Measurements from ENCODE around the gene ADCY1. TPM values are rescaled to one million over a fixed set of nuclear protein-coding genes. Genes with fewer than 3 reads are reported as not detected.

Gene ADCY1
- polyA plus RNA-seq, 1 donor (not counting 4 experiments of a cell fraction or from before 2014, with no cell fraction given): 0.54 TPM

- Histone ChIP-seq H3K79me2 (ENCODE audit: control insufficient read depth, insufficient read depth, low read length) (no peaks in the 10 kb centered on the region), H3K36me3 (ENCODE audit: control insufficient read depth in 2 of 2, extremely low read depth in 1 of 2, insufficient read depth in 2 of 2, low read length in 2 of 2) (no peaks in the 10 kb centered on the region), H3K9me3 (ENCODE audit: control insufficient read depth, low read depth, low read length) (no peaks in the 10 kb centered on the region), H3K9me1 (ENCODE audit: control insufficient read depth, extremely low read depth, insufficient read depth, low read length) (no peaks in the 10 kb centered on the region), H2AFZ (ENCODE audit: control insufficient read depth, low read length) (no peak overlapping the region), H3K27ac (ENCODE audit: control insufficient read depth, insufficient read depth, low read length) (no peak overlapping the region), H3K4me2 (ENCODE audit: control insufficient read depth, extremely low read depth, insufficient read depth, low read depth, low read length) (no peak overlapping the region), H3K4me3 (ENCODE audit: control insufficient read depth in 2 of 3, extremely low read depth in 1 of 3, insufficient read depth in 2 of 3, low read depth in 1 of 3, low read length in 3 of 3) (no peak overlapping the region), H3K9ac (ENCODE audit: control insufficient read depth, extremely low read depth, insufficient read depth, low read length) (no peak overlapping the region), H3K4me1 (ENCODE audit: control insufficient read depth, extremely low read depth, insufficient read depth, low read length) (no peaks in the 10 kb centered on the region), H4K20me1 (ENCODE audit: control insufficient read depth, extremely low read depth, insufficient read depth, low read length) (no peaks in the 10 kb centered on the region), H3K27me3 (ENCODE audit: control insufficient read depth, extremely low read depth, insufficient read depth, low read length) (no peaks in the 10 kb centered on the region)
- dilution Hi-C loops (cut with MboI; ENCODE audit: extremely low pct_ligation_motif_present, low sequenced_read_pairs): no loop called here
- TF ChIP-seq CTCF (optimal IDR thresholded peaks at IDR 0.05 in 1 of 3, IDR thresholded peaks at IDR 0.05 in 1 of 3, conservative IDR thresholded peaks at IDR 0.05 in 1 of 3; ENCODE audit: extremely low read depth in 1 of 3, insufficient read depth in 2 of 3, low read length in 3 of 3): no peak
- no peak for TF ChIP-seq EZH2 (IDR thresholded peaks at IDR 0.05; ENCODE audit: low read length)
- DNase-seq (ENCODE audit: low read depth, low spot score) (no peak), FAIRE-seq (no peak)
Measured at GRCh38 chr7:45646996-45647825, 73.0 kb downstream of the ADCY1 start.

- H3K4me2 ChIP-seq (ENCODE audit: control insufficient read depth, extremely low read depth, insufficient read depth, low read depth, low read length): no peak overlapping the region
- H3K27ac ChIP-seq (ENCODE audit: control insufficient read depth, insufficient read depth, low read length): no peak overlapping the region
- H3K79me2 ChIP-seq (ENCODE audit: control insufficient read depth, insufficient read depth, low read length): no peaks in the 10 kb centered on the region
- no peak overlapping the region for H3K4me3 ChIP-seq (ENCODE audit: control insufficient read depth in 2 of 3, extremely low read depth in 1 of 3, insufficient read depth in 2 of 3, low read depth in 1 of 3, low read length in 3 of 3)
- H3K9ac ChIP-seq (ENCODE audit: control insufficient read depth, extremely low read depth, insufficient read depth, low read length): no peak overlapping the region
- no peaks in the 10 kb centered on the region for H3K4me1 ChIP-seq (ENCODE audit: control insufficient read depth, extremely low read depth, insufficient read depth, low read length)
- no peak overlapping the region for H2AFZ ChIP-seq (ENCODE audit: control insufficient read depth, low read length)
- TF ChIP-seq CTCF (optimal IDR thresholded peaks at IDR 0.05 in 1 of 3, IDR thresholded peaks at IDR 0.05 in 1 of 3, conservative IDR thresholded peaks at IDR 0.05 in 1 of 3; ENCODE audit: extremely low read depth in 1 of 3, insufficient read depth in 2 of 3, low read length in 3 of 3) (no peak), EZH2 (IDR thresholded peaks at IDR 0.05; ENCODE audit: low read length) (no peak)
- H4K20me1 ChIP-seq (ENCODE audit: control insufficient read depth, extremely low read depth, insufficient read depth, low read length): no peaks in the 10 kb centered on the region
- H3K9me1 ChIP-seq (ENCODE audit: control insufficient read depth, extremely low read depth, insufficient read depth, low read length): no peaks in the 10 kb centered on the region
- no peaks in the 10 kb centered on the region for H3K27me3 ChIP-seq (ENCODE audit: control insufficient read depth, extremely low read depth, insufficient read depth, low read length)
- dilution Hi-C loops (cut with MboI; ENCODE audit: extremely low pct_ligation_motif_present, low sequenced_read_pairs): no loop called here
- no peaks in the 10 kb centered on the region for H3K9me3 ChIP-seq (ENCODE audit: control insufficient read depth, low read depth, low read length)
- H3K36me3 ChIP-seq (ENCODE audit: control insufficient read depth in 2 of 2, extremely low read depth in 1 of 2, insufficient read depth in 2 of 2, low read length in 2 of 2): no peaks in the 10 kb centered on the region
- no peak for FAIRE-seq
- no peak for DNase-seq (ENCODE audit: low read depth, low spot score)
Measured at GRCh38 chr7:45647967-45648670, 74.0 kb downstream of the ADCY1 start.
